ENCODE results near the gene PSD. TPM values are rescaled to one million over a fixed set of nuclear protein-coding genes. Genes with fewer than 3 reads are reported as not detected.

Gene PSD
- 6.4 and 12.1 TPM in 2 replicates for total RNA-seq

GRCh38 chr10:102418622-102419268, at the start of gene PSD:
Gene PSD, minus strand, starts transcription at chr10:102418785. Its CDS starts 1,747 bp downstream, at chr10:102417038.

GRCh38 chr10:102451105-102451969, 32.8 kb upstream of the PSD start, which contains the start of gene C10orf95:
Gene C10orf95, minus strand, starts transcription at chr10:102451543. Its CDS starts 450 bp downstream, at chr10:102451093.

GRCh38 chr10:102432162-102432950, 13.8 kb upstream of the PSD start, which contains the start of gene CUEDC2:
Gene CUEDC2, minus strand, starts transcription at chr10:102432574. Its CDS starts 7,386 bp downstream, at chr10:102425188.

GRCh38 chr10:102420714-102421506, 2.3 kb upstream of the PSD start, which contains the start of gene FBXL15:
Gene FBXL15, plus strand, starts transcription at chr10:102420836. Its CDS starts 294 bp downstream, at chr10:102421130.

DNA sequence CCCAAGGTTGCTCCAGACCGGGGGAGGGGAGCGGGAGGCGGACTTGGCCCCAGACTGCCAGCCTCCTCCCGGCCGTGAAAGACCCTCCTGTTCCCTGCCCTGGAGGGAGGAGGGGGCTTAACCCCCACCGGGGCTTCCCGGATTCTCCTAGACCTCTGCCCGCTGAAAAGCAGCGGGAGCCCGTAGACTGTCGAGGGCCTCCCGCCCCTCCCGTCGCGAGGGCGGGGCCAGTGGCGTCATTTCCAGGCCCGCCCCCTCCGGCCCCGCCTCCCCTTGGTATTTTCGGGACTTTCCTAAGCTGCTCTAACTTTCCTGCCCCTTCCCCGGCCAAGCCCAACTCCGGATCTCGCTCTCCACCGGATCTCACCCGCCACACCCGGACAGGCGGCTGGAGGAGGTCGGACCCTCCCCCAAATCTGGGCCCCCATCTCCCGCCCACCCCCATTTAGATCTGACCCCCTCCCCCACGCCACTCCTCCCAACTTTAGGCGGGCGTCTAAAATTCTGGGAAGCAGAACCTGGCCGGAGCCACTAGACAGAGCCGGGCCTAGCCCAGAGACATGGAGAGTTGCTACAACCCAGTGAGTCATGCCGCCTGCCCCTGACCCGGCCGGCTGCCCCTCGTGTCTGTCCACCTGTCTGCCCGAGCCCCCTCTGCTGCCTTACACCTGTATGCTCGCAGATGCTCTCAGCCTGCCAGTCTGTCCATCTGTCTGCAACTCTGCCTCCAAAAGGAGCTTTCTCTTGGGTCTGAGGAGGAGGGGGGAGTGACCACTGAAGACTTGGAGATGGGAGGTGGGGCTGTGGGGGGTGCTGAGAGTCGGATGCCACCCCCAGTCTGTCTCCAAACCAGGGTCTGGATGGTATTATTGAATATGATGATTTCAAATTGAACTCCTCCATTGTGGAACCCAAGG, 22.9 kb downstream of the PSD start, which contains the start of gene NFKB2:
Gene NFKB2 (plus strand): TSS at position 306 of the 917 bp plus-strand sequence. CDS start 255 bp downstream, at position 561.

Other genes starting within 250 kb of the PSD start
- 0.68 and 1.2 TPM in 2 replicates for gene ELOVL3, start 192.5 kb downstream of the PSD start, total RNA-seq
- gene PITX3, start 177.3 kb downstream of the PSD start, total RNA-seq, result 0.17 and 1.5 TPM in 2 replicates
- gene GBF1, start 173.3 kb downstream of the PSD start, total RNA-seq, result 36.1 and 43.4 TPM in 2 replicates
- gene NFKB2, start 23.1 kb downstream of the PSD start, total RNA-seq, result 12.8 and 17.5 TPM in 2 replicates
- 11.4 and 17.8 TPM in 2 replicates for gene FBXL15, start 2.1 kb upstream of the PSD start, total RNA-seq
- gene CUEDC2, start 13.8 kb upstream of the PSD start, total RNA-seq, result 81.8 and 83.4 TPM in 2 replicates
- not detected in 2 replicates for gene C10orf95, start 32.8 kb upstream of the PSD start, total RNA-seq
- 68.0 and 114 TPM in 2 replicates for gene ACTR1A, start 83.9 kb upstream of the PSD start, total RNA-seq
- 8.2 and 9.0 TPM in 2 replicates for gene SUFU, start 85.2 kb upstream of the PSD start, total RNA-seq
- 96.6 and 109 TPM in 2 replicates for gene TRIM8, start 225.7 kb upstream of the PSD start, total RNA-seq

Measured in pericardium fibroblast (primary cell).